Stimulated activated CD8-positive, alpha-beta memory T cell treated with anti-CD3 and anti-CD28 coated beads, Interleukin-7, amount 100 ng/mL, for 4 hours (primary cell): ENCODE data around the gene TMX4.
"Not testable (repeated sequence)": the region's sequence is repeated elsewhere in the genome, so short reads cannot be mapped to it uniquely, and the experiment has no call there.

Source experiments
- DNase-seq, 2 donors: peaks; one replicate each; pipeline ENCODE4 v3.0.0-alpha.2; 2020; ENCODE audit warnings: low read depth in 2 of 2

The TMX4 gene

GRCh38 chr20:7967199-7967844 lies 52.2 kb downstream of the TMX4 start:
- DNase-seq, result no peak

GRCh38 chr20:7966176-7966575 lies 53.4 kb downstream of the TMX4 start:
- no peak for DNase-seq

DNA sequence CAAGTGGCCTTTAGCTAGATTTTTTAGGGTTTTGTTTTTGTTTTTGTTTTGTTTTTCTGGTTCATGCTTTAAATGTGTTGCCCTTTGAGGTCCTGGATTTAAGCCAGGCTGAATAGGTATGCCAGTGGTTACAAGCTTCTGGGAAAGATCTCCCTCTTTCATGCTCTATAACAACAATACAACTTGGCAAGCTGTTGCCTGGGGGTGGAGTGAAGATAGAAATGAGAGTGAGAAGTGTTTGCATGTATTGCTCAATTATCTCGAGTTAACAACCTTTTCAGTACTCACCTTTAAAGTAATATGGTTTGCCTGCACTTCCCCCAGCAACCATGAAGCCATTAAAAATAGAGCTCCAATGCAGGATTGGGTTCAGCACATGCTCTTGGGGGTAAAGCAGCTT lies 60.1 kb downstream of the TMX4 start:
- DNase-seq, result no peak

- DNase-seq, result not testable (repeated sequence)
These were observed 63.0 kb downstream of the TMX4 start for GRCh38 chr20:7956561-7956960.

- no peak for DNase-seq
These were observed 69.2 kb downstream of the TMX4 start for GRCh38 chr20:7950387-7950786.

- no peak for DNase-seq
These were observed 75.7 kb downstream of the TMX4 start for GRCh38 chr20:7943891-7944290.

DNA sequence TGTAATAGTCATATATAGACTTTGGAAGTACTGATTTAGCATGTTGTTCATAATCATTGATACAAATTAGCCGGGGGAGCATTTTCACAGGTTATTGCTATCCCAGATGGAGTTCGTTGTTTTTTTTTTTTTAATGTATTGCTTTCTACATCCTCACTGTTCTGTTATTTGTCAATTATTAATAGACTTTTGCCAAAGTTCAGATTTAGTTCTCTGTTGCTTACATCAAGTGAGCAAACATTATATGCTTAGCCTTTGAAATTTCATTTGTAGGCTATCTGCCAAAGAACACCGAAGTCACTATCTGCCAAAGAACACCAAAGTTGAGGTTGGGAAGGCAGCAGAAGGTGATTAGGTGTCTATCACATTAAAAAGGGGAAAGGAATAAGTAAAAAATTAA lies 79.2 kb downstream of the TMX4 start, which contains the start of gene HAO1:
HAO1 (minus strand) TSS at position 118 of the 400 bp plus-strand sequence; CDS start at position 82, 36 bp downstream.
- no peak for DNase-seq

DNA sequence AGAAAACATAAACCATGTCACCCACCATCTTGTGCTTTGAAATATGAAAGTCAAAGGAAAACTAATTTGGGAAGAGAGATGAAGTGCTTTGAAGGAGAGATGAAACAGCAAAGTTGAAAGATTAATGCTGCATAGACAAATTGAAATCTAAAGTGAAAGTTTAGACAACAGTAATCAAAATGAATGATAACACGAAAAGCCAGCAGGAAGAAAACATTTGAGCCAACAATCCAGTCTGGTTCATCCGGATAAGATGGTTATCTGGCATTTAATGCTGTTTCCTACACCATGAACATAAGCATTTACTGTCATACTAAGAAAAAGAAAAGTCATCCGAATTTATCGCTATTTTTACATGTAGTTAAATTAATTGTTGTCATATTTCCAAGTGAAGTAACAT lies 79.9 kb downstream of the TMX4 start:
- DNase-seq, result no peak

GRCh38 chr20:7938058-7938457 lies 81.5 kb downstream of the TMX4 start:
- DNase-seq, result no peak

- DNase-seq, result no peak
These were observed 82.2 kb downstream of the TMX4 start for GRCh38 chr20:7937328-7937727.

- no peak for DNase-seq
These were observed 84.5 kb downstream of the TMX4 start for GRCh38 chr20:7935027-7935551.

DNA sequence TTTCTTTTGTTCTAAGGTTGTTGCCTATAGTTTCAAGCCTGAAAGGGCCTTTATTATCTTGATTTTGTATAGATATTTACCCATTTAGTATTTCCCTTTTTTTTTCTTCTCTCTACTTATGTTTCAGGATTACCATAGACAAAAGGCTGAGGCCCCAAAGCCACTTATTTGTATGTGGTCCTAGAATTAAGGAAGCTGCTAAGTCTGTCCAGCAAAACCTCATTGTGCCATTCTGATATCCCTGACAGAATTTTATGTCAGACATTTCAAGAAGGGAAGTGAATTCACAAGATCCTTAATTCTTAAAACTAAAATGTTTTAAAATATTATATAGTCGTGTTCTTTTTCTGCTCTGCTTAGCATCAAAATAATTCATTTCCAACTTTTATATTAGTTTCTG lies 86.2 kb downstream of the TMX4 start:
- DNase-seq, result no peak

- DNase-seq, result no peak
These were observed 89.2 kb downstream of the TMX4 start for GRCh38 chr20:7930343-7930742.
